GM18858 (cell line): Measurements from ENCODE around the gene CFAP70.
"Not testable (repeated sequence)": the region's sequence is repeated elsewhere in the genome, so short reads cannot be mapped to it uniquely, and the experiment has no call there.

Source experiments
- ATAC-seq: cut with Tn5 transposase; IDR thresholded peaks from one replicate; pipeline ENCODE4 v1.9.1; 2021; ENCODE audit not compliant: unreplicated experiment

Gene CFAP70

GRCh38 chr10:73258612-73259011 lies 100.1 kb downstream of the CFAP70 start:
- ATAC-seq = not testable (repeated sequence)

GRCh38 chr10:73253225-73253555 lies 105.5 kb downstream of the CFAP70 start:
- ATAC-seq = no peak

DNA sequence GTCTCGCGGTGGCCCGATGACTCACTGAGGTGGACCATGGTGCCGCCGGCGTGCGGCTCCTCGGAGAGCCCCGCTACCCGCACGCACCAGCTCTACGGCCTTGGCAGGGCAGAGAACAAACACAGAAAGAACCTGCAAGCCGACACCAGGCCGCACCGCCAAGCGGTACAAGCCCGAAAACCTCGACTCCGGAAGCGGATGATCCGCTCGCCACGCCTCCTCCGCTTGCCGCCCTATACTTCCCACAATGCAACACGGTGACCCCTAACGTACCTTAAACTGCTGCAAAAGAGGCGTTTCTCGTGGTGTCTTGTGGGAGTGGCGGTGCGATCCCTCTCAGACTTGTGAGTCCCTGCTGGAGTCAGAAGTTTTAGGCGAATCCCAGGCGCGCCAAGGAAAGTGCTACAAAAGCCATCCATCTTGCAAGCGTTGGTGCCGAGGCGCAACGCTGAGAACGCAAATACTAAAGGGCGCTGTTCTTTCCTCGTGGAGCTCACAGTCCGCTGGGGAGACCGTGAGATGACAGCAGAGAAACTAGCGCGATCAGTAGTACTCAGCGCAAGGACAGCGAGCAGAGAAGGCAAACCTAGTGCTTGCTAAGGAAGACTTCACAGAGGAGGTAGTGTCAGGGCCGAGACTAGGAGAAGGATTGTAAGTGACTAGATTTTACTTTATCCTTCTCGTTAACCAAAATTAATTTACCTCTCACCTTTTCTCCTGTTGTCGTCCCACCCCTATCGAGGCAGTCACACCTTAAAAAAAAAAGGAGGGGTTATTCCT lies 106.0 kb downstream of the CFAP70 start, which contains the start of gene MRPS16:
MRPS16 (minus strand) TSS at position 200 of the 780 bp plus-strand sequence; CDS start at position 38, 162 bp downstream.
- ATAC-seq = peak; percentile 70

DNA sequence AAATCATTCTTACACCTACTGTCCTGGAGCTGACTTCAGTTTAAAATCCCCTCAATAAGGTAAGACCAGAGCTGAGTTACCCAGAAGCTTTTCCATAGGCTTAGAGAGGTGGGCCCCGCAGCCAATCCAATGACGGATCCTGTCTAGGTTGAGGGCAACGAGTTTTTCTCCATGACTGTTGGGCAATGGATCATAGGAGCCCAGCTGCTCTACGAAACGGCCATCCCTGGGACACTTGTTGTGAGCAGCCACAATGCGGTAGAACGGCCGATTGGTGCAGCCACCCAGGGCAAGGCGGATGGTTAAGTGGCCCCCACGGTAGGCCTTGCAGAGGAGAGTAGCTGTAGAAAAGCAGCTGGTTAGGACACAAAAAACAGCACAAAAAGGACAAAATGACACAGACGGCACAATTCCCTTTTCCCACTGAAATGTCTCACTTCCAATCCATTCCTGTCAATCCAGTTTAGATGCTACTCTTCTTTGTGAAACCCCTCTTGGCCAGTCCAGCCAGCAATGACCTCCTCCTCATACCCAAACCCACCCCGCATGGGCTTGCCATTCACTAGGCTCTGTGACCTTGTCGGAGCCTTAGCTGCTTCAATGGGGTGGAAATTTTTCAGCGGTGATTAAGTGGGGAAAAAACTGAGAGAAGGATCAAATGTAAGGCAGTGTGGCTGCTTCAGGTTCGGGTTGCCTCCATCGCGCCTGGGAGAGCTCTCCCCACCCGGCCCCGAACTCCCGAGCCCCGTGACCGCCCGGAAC lies 106.8 kb downstream of the CFAP70 start:
- ATAC-seq = no peak

DNA sequence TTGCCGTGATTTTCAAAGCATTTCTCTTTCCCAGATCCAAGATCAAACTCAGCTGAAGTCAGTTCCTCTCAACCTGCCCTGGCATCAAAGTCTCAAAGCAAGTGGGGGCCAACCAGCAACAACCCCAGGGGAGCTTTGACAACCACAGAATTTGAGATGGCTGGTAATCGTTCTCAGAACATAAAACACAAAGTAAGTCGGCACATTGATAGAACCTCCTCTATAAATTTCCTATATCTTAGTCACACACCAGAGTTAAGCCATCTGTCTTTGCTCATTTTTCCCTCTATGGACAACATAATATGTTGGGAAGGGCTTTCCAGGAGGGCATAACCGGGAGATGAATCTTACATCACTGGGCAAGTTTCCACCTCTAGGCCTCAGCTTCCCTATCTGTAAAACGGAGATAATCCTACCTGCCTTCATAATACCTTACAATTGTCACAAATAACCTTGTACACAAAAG lies 110.4 kb downstream of the CFAP70 start:
- ATAC-seq = no peak

DNA sequence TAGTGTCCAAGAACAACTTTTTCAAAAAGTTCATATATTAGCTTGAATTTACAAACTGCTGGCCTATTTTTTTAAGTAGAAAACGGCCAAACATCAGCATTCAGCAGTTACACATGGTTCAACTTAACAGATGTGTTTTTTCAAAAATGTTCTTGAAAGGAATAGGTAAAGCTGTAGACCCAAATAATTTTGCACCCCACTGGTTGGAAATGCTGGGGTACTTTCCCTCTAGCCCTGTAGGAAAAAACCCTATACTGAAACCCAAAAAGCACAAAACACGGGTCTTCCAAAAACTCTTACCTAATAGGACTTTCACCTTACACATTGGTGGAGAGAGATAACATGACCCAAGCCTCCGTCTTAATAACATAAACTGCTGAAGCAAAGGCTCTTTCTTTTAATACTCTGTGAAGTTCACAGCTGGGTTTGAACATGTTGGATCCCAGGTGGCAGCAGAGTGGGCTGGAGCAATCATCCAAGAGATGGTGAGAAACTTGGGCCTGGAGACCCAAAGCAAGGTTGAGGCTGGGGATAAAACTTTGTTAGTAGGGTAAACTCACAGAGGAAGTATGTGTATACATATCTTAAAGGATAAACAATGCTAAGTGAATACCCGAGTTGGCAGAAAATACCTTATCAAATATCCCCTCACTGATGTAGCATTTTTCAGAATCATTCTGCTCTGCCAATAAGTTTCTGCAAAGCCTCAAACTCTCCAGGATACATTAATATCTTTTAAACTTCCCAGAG lies 111.0 kb downstream of the CFAP70 start:
- ATAC-seq = no peak

DNA sequence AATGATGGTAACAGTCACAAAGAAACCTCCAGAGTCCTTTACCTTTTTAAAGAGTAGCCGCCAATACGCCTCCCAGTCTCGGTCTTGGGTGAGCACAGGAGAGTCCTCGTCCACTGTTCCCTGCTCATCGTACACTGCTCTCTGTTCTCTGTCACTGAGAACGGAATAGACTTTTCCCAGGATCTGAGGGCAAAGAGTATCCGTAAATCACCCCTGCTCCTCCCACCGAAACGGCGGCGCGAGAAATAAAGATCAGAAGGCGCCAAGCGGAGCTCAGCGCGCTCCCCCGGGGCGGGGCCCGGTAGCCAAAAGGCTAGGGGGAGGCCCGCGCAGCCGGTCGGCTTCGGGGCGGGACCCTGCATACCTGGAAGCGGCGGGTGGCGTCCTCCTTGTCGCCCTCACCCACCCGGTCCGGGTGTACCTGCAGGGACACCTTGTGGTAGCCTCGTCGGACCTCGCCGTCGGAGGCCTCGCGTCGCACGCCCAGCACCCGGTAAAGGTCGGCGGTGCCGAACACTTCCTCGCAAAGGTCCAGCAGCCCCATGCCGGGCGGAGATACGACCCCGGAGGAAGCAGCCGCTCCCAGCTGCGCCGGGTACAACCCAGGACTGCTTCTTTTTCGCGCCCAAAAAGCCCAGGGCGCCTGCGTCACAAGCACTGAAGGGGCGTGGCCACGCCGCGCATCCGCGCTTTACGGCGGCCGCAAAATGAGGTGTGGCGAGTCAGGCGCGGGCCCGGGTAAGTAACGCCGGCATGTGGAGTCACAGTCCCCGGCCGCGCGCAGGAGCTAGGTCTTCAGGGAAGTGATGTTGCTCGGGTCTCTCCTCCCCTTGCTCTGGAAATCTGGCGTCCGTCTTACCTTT lies 111.8 kb downstream of the CFAP70 start, which contains the start of gene DNAJC9:
DNAJC9 (minus strand) TSS at position 610 of the 863 bp plus-strand sequence; CDS start at position 544, 66 bp downstream.
- ATAC-seq = peak; percentile 63

DNA sequence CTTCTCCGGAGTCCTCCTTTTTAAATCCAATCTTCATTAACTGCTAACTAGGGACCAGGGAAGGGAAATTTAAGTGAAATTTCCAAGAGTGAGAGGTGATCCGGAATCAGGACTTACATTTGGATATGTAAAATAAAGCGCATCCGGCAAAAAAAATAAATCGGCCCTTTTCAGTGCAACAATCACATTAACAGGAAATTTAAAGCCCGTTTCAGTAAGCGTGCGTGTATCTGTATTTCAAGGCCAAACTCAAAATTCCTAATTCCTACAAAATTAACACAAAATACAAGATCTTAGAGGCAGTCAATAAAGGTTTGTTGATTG lies 112.4 kb downstream of the CFAP70 start:
- no peak for ATAC-seq

- ATAC-seq = no peak
Observed at GRCh38 chr10:73244866-73245477, 113.7 kb downstream of the CFAP70 start.

GRCh38 chr10:73239908-73240307 lies 118.8 kb downstream of the CFAP70 start:
- no peak for ATAC-seq

- no peak for ATAC-seq
Observed at GRCh38 chr10:73238990-73239566, 119.6 kb downstream of the CFAP70 start.

- no peak for ATAC-seq
Observed at GRCh38 chr10:73234695-73235094, 124.0 kb downstream of the CFAP70 start.

- ATAC-seq = no peak
Observed at GRCh38 chr10:73233883-73234282, 124.8 kb downstream of the CFAP70 start.

DNA sequence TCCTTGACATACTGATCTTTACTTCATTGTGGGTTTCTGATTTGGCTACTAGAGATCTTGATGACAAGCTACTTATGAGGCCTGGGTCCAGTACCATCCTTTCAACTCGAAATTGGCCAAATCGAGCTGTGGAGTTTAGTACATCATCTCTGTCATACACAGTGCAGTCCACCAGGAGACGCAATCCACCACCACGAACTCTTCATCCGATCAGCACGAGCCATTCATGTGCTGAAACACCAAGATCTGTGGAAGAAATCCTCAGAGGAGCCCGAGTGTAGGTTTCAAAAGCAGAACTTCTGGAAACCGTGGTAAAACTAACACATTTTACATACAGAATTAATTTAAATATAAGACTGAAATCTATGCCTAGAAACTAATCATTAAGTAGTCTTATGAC lies 125.8 kb downstream of the CFAP70 start:
- no peak for ATAC-seq

- ATAC-seq = no peak
Observed at GRCh38 chr10:73229567-73229966, 129.1 kb downstream of the CFAP70 start.

DNA sequence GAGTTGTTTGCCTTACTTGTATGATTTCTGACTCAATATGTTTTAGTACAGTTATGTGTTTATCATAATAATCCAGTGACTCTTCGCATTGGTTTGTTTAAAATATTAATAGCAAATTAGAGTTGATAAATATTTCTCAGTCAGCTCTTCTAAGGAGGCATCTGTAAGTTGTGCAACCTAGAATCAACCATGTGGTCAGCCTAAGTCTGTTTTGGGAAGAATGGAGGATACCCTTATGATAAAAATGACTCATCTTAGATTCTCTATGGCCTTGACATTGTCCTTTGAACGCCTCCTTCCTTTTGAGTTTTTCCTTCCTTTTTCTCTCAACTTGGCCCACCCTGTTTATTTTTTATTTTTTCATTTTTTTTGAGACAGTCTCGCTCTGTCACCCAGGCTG lies 130.4 kb downstream of the CFAP70 start:
- no peak for ATAC-seq

GRCh38 chr10:73226663-73227062 lies 132.0 kb downstream of the CFAP70 start:
- ATAC-seq = no peak

DNA sequence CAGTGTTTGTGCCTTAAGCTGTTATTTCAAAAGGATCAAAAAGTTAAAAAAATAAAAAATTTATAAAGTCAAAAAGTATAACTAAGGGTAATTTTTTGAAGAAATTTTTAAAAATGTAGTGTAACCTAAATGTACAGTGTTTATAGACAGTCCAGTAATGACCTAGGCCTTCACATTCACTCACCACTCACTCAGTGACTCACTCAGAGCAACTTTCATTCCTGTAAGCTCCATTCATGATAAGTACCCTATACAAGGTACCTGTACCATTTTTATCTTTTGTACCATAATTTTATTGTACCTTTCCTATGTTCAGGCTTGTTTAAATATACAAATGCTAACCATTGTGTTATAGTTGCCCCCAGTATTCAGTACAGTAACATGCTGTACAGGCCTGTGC lies 133.1 kb downstream of the CFAP70 start:
- ATAC-seq = no peak

- ATAC-seq = no peak
Observed at GRCh38 chr10:73220989-73221388, 137.7 kb downstream of the CFAP70 start.

DNA sequence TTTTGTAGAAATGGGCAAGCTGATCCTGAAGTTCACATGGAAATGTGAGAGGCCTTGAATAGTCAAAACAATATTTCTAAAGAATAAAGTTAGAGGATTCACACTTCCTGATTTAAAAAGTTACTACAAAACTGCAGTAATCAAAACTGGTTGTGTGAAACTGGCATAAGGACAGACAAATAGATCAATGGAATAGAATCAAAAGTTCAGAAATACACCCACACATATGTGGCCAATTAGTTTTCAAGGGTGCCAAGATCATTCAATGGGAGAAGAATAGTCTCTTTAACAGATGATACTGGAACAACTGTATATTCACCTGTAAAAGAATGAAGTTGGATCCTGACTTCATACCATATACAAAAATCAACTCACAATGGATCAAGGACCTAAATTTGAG lies 139.3 kb downstream of the CFAP70 start:
- ATAC-seq = no peak
